Ishikawa (cell line): Measurements from ENCODE around the gene TMEM45A.

ENCODE experiments used
- CEBPB ChIP-seq: IDR thresholded peaks from 2 replicates; pipeline ENCODE4 v1.6.1; 2012
- CREB1 ChIP-seq: IDR thresholded peaks from 2 replicates; pipeline ENCODE4 v1.6.1; 2012; ENCODE audit warnings: low read depth
- EP300 ChIP-seq: IDR thresholded peaks from 2 replicates; pipeline ENCODE4 v1.6.1; 2012; ENCODE audit warnings: borderline replicate concordance
- FOXM1 ChIP-seq: IDR thresholded peaks from 2 replicates; pipeline ENCODE4 v1.6.1; 2012; ENCODE audit warnings: low read depth, borderline replicate concordance
- NFIC ChIP-seq: IDR thresholded peaks from 2 replicates; pipeline ENCODE4 v1.6.1; 2012
- TAF1 ChIP-seq: IDR thresholded peaks from 2 replicates; pipeline ENCODE4 v1.6.1; 2012; ENCODE audit warnings: low read depth, mild to moderate bottlenecking
- TEAD4 ChIP-seq: IDR thresholded peaks from 2 replicates; pipeline ENCODE4 v1.6.1; 2012
- YY1 ChIP-seq: IDR thresholded peaks from 2 replicates; pipeline ENCODE4 v1.6.1; 2012; ENCODE audit warnings: low read depth
- TF ChIP-seq, protein P1 (sequence below): IDR thresholded peaks from 2 replicates; pipeline ENCODE4 v1.6.1; 2012
- TF ChIP-seq, protein P2 (sequence below): IDR thresholded peaks from 2 replicates; pipeline ENCODE4 v1.6.1; 2012

DNA sequence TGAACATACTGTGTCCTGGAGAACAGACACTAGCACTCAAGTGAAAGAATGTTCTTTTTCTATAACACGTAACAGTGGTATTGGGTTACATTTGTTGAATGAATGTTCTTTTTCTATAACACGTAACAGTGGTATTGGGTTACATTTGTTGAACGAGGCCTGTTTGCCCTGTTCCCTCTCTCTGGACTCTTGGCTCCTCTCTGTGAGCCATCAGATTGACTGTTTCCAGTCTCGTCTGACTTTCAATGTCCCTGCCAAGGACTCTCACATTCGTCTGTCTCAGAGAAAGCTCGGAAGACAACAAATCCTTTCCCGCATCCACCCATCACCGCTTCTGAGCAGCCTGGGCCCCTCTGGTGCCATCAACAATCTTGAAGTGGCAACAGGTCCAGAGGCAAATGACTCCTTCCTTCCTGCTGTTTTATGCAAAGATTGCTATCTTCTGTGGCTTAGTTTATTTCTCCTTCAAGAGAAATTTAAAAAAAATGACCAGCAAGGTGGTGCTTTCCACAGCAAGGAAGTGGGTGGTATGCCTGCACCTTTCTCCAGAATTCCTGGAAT is 8.0 kb downstream of the TMEM45A start:
- TF ChIP-seq NFIC: no peak
- no peak for TF ChIP-seq FOXM1
- TF ChIP-seq TAF1: no peak
- TF ChIP-seq, protein P1, sequence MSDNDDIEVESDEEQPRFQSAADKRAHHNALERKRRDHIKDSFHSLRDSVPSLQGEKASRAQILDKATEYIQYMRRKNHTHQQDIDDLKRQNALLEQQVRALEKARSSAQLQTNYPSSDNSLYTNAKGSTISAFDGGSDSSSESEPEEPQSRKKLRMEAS: no peak
- TF ChIP-seq CREB1: no peak
- TF ChIP-seq, protein P2, sequence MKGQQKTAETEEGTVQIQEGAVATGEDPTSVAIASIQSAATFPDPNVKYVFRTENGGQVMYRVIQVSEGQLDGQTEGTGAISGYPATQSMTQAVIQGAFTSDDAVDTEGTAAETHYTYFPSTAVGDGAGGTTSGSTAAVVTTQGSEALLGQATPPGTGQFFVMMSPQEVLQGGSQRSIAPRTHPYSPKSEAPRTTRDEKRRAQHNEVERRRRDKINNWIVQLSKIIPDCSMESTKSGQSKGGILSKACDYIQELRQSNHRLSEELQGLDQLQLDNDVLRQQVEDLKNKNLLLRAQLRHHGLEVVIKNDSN: no peak
- no peak for TF ChIP-seq EP300
- TF ChIP-seq YY1: no peak
- TF ChIP-seq CEBPB: no peak
- TF ChIP-seq TEAD4: no peak
